ENCODE data around the gene ADGRD1. TPM values are rescaled to one million over a fixed set of nuclear protein-coding genes. Genes with fewer than 3 reads are reported as not detected.

The ADGRD1 gene
- total RNA-seq, 1 donor from 2014 or later, result 35.8 TPM

- H3K4me3 ChIP-seq, result no peak overlapping the region
- H3K36me3 ChIP-seq, result peaks cover 0 to 8% of the 10 kb centered on the region in 2 donors
- intact Hi-C loops (cut with DNase I), result no loop called here
- H3K27ac ChIP-seq, result peak overlapping the region; percentile 30
- DNase-seq (ENCODE audit: extremely low spot score in 2 of 2), result no peak
- peaks cover 21% of the 10 kb centered on the region for H3K4me1 ChIP-seq
- no peaks in the 10 kb centered on the region for H3K9me3 ChIP-seq
- TF ChIP-seq POLR2A (IDR thresholded peaks at IDR 0.05) (no peak), POLR2AphosphoS5 (IDR thresholded peaks at IDR 0.05; ENCODE audit: insufficient read depth in 1 of 2, low read depth in 1 of 2) (no peak)
- TF ChIP-seq, protein P1, sequence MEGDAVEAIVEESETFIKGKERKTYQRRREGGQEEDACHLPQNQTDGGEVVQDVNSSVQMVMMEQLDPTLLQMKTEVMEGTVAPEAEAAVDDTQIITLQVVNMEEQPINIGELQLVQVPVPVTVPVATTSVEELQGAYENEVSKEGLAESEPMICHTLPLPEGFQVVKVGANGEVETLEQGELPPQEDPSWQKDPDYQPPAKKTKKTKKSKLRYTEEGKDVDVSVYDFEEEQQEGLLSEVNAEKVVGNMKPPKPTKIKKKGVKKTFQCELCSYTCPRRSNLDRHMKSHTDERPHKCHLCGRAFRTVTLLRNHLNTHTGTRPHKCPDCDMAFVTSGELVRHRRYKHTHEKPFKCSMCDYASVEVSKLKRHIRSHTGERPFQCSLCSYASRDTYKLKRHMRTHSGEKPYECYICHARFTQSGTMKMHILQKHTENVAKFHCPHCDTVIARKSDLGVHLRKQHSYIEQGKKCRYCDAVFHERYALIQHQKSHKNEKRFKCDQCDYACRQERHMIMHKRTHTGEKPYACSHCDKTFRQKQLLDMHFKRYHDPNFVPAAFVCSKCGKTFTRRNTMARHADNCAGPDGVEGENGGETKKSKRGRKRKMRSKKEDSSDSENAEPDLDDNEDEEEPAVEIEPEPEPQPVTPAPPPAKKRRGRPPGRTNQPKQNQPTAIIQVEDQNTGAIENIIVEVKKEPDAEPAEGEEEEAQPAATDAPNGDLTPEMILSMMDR (IDR thresholded peaks at IDR 0.05), result no peak
- H3K27me3 ChIP-seq, result no peaks in the 10 kb centered on the region
Measured at GRCh38 chr12:130971925-130972585, 18.3 kb downstream of the ADGRD1 start.

DNA sequence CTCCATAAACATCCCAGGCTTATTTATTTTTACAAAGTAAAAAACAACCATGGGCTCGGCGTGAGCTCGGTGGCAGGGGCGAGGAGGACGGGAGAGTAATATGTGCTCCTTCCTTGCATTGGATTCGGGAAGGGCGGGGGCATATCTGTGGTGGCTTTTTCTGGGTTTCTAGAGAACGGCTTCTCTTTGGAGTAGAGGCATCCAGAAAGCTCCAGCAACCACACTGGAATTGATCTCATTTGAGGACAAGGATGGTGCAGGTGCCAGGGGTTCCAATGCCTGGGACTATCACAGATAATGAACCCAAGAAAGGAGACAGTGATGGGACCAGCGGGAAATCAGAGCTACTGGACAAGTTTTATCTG lies 18.9 kb downstream of the ADGRD1 start:
- TF ChIP-seq, protein P1 (IDR thresholded peaks at IDR 0.05), result no peak
- TF ChIP-seq POLR2A (IDR thresholded peaks at IDR 0.05), result no peak
- TF ChIP-seq POLR2AphosphoS5 (IDR thresholded peaks at IDR 0.05; ENCODE audit: insufficient read depth in 1 of 2, low read depth in 1 of 2), result no peak
- Histone ChIP-seq H3K36me3 (peaks cover 0 to 8% of the 10 kb centered on the region in 2 donors), H3K27ac (peak overlapping the region; percentile 30), H3K27me3 (no peaks in the 10 kb centered on the region), H3K4me1 (peaks cover 21% of the 10 kb centered on the region), H3K4me3 (no peak overlapping the region), H3K9me3 (no peaks in the 10 kb centered on the region)
- intact Hi-C loops (cut with DNase I), result no loop called here
- DNase-seq (ENCODE audit: extremely low spot score in 2 of 2), result no peak

DNA sequence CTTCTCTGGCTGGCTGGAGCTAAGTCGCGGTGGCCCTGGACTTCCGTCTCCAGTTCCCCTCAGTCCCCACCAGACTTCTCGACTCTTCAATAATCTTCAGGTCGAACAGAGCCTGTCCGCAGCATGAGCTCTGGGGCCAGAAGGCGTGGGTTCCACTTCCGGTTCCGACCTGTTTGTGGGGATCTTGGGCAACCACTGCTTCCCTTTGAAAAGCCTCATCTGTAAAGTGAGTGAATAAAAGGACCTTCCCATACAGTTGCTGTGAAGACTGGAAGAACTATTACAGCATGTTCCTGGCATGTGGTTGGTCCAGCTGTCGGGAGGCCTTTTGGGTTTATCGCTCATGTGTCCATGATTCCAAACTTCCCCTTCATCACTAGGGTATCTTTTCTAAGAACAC lies 19.4 kb downstream of the ADGRD1 start:
- DNase-seq (ENCODE audit: extremely low spot score in 2 of 2), result no peak
- H3K27ac ChIP-seq, result peak overlapping the region; percentile 30
- intact Hi-C loops (cut with DNase I), result no loop called here
- no peaks in the 10 kb centered on the region for H3K9me3 ChIP-seq
- H3K36me3 ChIP-seq, result peaks cover 0 to 8% of the 10 kb centered on the region in 2 donors
- TF ChIP-seq POLR2A (IDR thresholded peaks at IDR 0.05), result no peak
- no peaks in the 10 kb centered on the region for H3K27me3 ChIP-seq
- H3K4me1 ChIP-seq, result peaks cover 21% of the 10 kb centered on the region
- H3K4me3 ChIP-seq, result no peak overlapping the region

DNA sequence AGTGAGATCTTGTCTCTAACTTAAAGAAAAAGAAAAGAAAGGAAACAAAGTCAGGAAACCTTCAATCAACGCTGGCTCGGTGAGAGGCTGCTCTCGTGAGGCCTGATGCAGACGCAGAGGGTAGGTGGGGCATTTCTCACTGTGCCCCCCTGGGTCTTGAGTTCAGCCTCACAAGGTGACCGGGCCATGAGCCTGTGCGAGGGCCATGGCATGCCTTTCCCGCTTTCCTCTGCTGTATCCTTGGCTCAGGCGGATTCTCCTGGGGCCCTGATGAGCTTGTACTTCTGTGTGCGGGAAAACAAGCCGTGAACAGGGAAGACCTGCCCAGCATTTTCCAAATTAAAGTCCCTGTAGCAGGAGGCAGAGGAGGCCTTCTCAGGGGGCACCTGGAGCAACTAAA lies 20.2 kb downstream of the ADGRD1 start:
- peaks cover 0 to 8% of the 10 kb centered on the region in 2 donors for H3K36me3 ChIP-seq
- no peak for TF ChIP-seq POLR2AphosphoS5 (IDR thresholded peaks at IDR 0.05; ENCODE audit: insufficient read depth in 1 of 2, low read depth in 1 of 2)
- no peak for TF ChIP-seq POLR2A (IDR thresholded peaks at IDR 0.05)
- TF ChIP-seq, protein P1 (IDR thresholded peaks at IDR 0.05), result no peak
- intact Hi-C loops (cut with DNase I), result no loop called here
- H3K27me3 ChIP-seq, result no peaks in the 10 kb centered on the region
- no peaks in the 10 kb centered on the region for H3K9me3 ChIP-seq
- no peak for DNase-seq (ENCODE audit: extremely low spot score in 2 of 2)
- no peak overlapping the region for H3K27ac ChIP-seq
- H3K4me1 ChIP-seq, result peaks cover 21% of the 10 kb centered on the region
- no peak overlapping the region for H3K4me3 ChIP-seq

DNA sequence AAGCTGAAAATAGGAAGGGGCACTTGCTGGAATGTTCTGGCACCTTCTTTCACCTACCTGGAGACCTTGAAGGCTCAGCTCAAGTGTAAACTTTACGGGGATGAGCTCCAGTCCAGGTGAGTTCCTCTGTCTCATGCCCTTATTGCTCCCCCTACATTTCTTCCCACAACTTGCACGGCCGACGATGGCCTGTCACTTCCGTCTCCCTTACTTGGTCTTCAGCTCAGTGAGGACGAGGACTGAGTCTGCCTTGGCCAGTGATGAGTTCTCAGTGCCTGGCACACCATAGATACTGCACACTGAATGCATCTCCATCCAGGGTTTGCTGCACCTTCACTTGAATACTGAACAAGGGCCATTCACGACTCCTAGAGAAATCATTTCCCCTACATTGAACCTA lies 21.4 kb downstream of the ADGRD1 start:
- no peaks in the 10 kb centered on the region for H3K9me3 ChIP-seq
- H3K4me3 ChIP-seq, result no peak overlapping the region
- no peak overlapping the region for H3K27ac ChIP-seq
- DNase-seq (ENCODE audit: extremely low spot score in 2 of 2), result no peak
- intact Hi-C loops (cut with DNase I), result no loop called here
- H3K36me3 ChIP-seq, result peaks cover 0 to 8% of the 10 kb centered on the region in 2 donors
- no peaks in the 10 kb centered on the region for H3K27me3 ChIP-seq
- no peak for TF ChIP-seq POLR2AphosphoS5 (IDR thresholded peaks at IDR 0.05; ENCODE audit: insufficient read depth in 1 of 2, low read depth in 1 of 2)
- TF ChIP-seq, protein P1 (IDR thresholded peaks at IDR 0.05), result no peak
- TF ChIP-seq POLR2A (IDR thresholded peaks at IDR 0.05), result no peak
- peaks cover 21% of the 10 kb centered on the region for H3K4me1 ChIP-seq

Measured in vagina (tissue), 2 donors.